T47D (cell line): ENCODE results near the gene SOX15.
A peak's percentile ranks its signal among the peaks of the same experiment; 100 is the strongest.

Experiments used
- DNase-seq, 2 experiments: peaks; one replicate each; pipeline versions ENCODE4 v3.0.0 to v3.0.0-alpha.2; 2011 to 2012; ENCODE audit warnings: low read depth in 1 of 2, low spot score in 1 of 2
- JUND ChIP-seq: IDR thresholded peaks from 2 replicates; pipeline ENCODE4 v1.6.1; 2012; ENCODE audit warnings: low read depth
- in situ Hi-C: cut with HindIII; loops from 2 replicates; pipeline ENCODE4 v1.10.0; 2016; ENCODE audit warnings: low sequenced_read_pairs, low pct_unique_long_range_greater_than_20kb

The SOX15 gene

DNA sequence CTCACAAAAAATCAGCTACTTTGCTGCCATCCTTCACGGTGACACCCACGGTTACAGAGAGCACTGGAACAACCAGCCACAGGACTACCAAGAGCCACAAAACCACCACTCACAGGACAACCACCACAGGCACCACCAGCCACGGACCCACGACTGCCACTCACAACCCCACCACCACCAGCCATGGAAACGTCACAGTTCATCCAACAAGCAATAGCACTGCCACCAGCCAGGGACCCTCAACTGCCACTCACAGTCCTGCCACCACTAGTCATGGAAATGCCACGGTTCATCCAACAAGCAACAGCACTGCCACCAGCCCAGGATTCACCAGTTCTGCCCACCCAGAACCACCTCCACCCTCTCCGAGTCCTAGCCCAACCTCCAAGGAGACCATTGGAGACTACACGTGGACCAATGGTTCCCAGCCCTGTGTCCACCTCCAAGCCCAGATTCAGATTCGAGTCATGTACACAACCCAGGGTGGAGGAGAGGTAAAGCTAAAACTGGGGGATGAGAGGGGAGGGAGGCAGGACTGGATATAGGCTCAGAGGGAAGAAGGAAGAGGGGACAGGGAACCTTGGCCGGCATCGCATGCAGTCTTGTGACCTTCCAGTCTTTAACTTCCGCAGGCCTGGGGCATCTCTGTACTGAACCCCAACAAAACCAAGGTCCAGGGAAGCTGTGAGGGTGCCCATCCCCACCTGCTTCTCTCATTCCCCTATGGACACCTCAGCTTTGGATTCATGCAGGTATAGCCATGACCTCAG is 9.9 kb downstream of the SOX15 start:
- DNase-seq, result no peak
- in situ Hi-C loops, result no loop called here
- TF ChIP-seq JUND, result no peak

GRCh38 chr17:7579001-7579833 is 10.7 kb downstream of the SOX15 start, which contains the start of gene CD68:
Gene CD68, plus strand, starts transcription at chr17:7579638. Its CDS starts 40 bp downstream, at chr17:7579678.
- in situ Hi-C loops, result no loop called here
- peak in 1 of 2 experiments; percentile 75 for DNase-seq
- TF ChIP-seq JUND, result peak; percentile 24; the same call in 1 of the 2 replicates

DNA sequence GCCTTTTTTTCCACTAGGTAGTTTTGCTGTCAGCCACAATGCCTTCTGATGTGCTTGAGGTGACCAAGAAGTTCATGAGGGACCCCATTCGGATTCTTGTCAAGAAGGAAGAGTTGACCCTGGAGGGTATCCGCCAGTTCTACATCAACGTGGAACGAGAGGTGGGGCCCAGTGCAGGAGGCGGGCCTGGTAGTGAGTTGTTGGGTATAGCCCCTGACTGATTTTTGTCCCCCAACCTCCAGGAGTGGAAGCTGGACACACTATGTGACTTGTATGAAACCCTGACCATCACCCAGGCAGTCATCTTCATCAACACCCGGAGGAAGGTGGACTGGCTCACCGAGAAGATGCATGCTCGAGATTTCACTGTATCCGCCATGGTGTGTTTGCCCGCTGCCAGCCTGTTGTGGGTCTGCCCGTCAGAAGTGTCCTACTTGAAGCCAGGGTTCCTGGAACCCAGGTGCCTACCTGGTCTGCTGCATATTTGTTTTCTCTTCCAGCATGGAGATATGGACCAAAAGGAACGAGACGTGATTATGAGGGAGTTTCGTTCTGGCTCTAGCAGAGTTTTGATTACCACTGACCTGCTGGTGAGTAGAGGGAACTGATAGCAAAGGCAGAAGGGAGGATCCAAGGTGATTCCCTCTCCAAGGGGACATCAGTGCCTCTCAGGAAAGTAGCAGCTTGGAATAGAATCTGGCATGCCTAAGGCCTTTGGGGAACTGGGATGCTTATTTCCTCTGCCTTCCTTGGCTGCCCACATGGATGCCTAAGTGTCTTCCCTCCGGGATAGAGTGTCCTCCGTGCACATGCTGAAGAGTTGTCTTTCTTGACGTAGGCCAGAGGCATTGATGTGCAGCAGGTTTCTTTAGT is 12.3 kb downstream of the SOX15 start:
- no peak for DNase-seq
- TF ChIP-seq JUND, result no peak
- in situ Hi-C loops, result no loop called here

- DNase-seq, result no peak
- in situ Hi-C loops, result no loop called here
- no peak for TF ChIP-seq JUND
These were observed 13.4 kb downstream of the SOX15 start for GRCh38 chr17:7576432-7576937.

DNA sequence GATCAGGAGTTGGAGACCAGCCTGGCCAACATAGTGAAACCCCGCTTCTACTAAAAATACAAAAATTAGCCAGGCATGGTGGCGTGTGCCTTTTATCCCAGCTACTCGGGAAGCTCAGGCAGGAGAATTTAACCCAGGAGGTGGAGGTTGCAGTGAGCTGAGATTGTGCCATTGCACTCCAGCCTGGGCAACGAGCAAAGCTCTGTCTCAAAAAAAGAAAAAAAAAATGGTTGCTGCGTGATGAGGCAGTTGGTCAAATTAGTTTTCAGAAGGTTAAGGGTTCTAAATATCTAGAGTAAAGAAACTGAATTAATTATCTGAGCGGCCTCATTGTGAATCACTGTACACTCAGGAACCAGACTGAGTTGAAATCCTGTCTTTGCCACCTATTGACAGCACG is 13.9 kb downstream of the SOX15 start:
- in situ Hi-C loops, result no loop called here
- no peak for TF ChIP-seq JUND
- no peak for DNase-seq

GRCh38 chr17:7575481-7575883 is 14.4 kb downstream of the SOX15 start:
- in situ Hi-C loops, result no loop called here
- TF ChIP-seq JUND, result no peak

DNA sequence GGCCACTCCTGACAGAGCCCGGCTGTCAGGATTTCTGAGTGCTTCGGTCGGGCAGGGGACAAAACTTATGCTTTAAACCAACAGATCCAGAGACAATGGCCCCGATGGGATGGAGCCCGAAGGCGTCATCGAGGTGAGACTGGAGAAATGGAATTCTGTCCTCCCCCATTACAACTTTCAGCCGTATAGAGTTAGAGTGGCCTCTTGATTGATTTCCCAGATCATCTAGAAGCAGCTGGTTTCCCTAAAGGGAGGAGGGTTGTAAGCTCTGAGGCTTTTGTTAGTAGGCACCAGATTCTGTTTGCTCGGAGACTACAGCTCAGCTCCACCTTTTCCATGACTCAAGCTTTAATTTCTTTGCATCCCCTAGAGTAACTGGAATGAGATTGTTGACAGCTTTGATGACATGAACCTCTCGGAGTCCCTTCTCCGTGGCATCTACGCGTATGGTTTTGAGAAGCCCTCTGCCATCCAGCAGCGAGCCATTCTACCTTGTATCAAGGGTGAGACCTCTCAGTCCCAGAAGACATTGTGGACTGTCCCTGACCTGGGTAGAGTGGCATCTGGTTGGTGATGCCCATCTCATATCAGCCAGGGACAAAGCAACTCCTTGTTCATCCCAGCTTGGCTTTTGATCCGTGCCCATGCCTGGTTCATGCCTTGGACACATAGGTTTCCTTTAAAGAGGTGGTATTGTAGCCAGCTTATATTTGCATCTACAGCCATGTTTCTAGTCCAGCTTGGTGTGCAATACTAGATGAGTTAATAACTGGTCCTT is 15.5 kb downstream of the SOX15 start:
- no peak for TF ChIP-seq JUND
- in situ Hi-C loops, result no loop called here
- DNase-seq, result no peak

More at GRCh38 chr17:7575481-7575883, 14.4 kb downstream of the SOX15 start:
- DNase-seq, result no peak

GRCh38 chr17:7573324-7574080 is 16.4 kb downstream of the SOX15 start:
- in situ Hi-C loops, result no loop called here
- DNase-seq, result peak in 1 of 2 experiments; percentile 89

DNA sequence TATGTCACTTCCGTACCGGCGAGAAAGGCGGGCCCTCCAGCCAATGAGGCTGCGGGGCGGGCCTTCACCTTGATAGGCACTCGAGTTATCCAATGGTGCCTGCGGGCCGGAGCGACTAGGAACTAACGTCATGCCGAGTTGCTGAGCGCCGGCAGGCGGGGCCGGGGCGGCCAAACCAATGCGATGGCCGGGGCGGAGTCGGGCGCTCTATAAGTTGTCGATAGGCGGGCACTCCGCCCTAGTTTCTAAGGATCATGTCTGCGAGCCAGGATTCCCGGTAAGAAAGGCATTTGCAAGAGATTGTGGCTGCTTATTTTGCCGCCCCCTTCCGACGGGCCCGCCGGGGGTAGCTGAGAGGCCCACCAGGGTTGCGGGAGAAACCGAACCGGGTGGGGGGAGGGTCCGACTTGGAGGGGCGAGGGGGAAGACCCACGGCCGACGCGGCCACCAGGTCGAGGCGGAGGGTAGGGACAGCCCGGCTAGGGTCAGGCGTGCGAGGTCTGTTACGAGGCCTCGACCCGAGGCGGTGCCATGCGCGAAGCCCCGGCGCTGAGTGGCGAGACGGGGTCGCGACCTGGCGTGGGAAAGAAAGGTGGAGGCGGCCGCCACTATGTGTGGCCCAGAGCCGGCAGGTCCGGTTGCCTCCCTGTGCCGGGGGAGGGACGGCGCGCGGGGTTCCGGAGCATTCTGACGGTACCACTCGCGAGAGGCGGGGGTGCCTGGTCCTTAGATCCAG is 17.1 kb downstream of the SOX15 start:
- DNase-seq, result peak; percentile 95 to 98
- TF ChIP-seq JUND, result no peak
- in situ Hi-C loops, result no loop called here

More at GRCh38 chr17:7573324-7574080, 16.4 kb downstream of the SOX15 start:
- TF ChIP-seq JUND, result no peak

GRCh38 chr17:7572338-7572587 is 17.6 kb downstream of the SOX15 start:
- in situ Hi-C loops, result no loop called here
- no peak for DNase-seq
- TF ChIP-seq JUND, result no peak
